ENCODE measurements around the gene KCTD17.

The KCTD17 gene

DNA sequence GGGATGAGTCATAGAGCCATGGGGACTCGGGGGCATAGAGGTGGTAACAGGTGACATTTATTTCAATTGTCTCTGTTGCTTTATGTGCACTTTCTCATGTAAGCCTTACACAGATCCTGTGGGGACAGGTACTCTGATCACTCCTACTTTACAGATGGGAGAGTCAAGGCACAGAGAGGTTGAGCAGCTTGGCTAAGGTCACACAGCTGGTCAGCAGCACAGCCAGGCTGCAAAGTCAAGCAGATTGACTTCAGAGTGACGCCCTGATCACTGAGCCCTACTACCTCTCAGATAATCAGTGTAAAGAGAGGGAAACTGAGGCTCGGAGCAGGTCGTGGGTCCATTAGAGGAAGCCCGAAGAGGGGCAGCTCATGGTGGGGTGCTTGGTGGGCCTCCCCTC lies 54.4 kb downstream of the KCTD17 start:
- DNase-seq = no peak

DNA sequence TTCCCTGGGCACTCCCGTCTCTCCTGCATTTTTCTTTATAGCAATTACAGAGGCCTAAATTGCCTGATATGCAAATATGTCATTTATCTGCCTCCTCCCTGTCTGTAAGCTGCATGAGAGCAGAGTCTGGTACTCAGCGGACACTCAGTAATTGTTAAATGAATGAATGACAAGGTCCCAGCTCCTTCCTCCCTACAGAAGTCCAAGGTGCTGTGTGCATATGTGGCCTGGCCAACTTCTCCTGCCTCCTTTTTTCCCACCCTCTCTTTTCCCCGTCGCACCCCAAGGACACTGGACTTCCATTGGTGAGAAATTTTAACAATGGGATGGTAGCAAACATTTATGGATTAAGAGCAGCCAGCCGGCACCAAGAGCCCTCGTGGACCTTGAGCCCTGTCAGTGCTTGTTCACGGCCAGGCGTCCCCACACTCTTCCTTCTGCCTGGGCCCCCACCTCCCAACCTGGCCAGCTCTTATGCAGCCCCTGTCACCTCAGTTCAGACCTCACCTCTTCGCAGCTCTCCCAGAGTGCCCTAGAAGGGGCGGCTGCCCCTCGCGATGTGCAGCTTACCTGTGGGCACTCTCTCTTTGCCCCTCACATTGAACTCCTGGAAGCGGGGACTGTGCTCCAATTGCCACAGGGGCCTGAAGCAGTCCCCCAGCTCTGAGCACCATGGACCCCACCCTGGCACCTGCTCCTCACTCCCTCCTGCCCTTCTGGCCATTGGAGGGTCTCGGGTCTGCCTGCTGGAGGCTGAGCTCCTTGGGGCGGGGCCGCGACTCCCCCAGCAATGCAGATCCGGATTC lies 56.5 kb downstream of the KCTD17 start:
- no peak for DNase-seq

DNA sequence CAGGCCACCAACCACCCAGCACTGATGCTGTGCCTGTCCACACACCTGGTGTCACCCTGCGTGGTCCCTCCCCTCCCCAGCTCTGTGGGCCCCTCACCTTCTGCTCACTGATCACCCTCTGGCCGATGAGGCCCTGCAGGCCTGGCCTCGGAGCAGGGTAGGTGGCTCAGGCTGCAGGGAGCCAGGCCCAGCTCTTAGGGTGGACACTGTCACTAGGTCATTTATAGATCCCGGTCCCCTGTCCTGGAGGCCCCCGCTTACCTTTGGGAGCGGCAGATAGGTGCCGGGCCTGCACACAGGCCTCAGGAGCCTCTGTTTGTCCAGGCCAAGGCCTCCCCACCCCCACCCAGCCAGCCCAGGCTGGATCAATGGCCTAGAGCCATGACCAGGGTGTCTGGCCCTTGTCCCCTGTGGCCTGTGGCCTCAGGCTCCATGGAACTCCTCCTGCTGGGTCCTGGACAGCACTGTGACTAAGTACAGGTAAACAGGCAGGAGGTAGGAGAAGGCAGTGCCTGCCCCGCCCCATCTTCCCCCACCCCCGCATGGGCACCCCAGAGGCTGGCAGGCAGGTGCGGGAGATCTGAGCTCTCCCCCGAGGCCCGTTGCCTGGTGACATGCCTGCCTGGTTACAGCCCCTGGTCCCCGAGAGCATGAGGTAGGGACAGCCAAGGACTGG lies 57.8 kb downstream of the KCTD17 start, which contains the start of gene TMPRSS6:
Gene TMPRSS6, minus strand, starts transcription at position 472 of the 676 bp plus-strand sequence. CDS start 6,296 bp downstream, outside the sequence.
- no peak for DNase-seq

DNA sequence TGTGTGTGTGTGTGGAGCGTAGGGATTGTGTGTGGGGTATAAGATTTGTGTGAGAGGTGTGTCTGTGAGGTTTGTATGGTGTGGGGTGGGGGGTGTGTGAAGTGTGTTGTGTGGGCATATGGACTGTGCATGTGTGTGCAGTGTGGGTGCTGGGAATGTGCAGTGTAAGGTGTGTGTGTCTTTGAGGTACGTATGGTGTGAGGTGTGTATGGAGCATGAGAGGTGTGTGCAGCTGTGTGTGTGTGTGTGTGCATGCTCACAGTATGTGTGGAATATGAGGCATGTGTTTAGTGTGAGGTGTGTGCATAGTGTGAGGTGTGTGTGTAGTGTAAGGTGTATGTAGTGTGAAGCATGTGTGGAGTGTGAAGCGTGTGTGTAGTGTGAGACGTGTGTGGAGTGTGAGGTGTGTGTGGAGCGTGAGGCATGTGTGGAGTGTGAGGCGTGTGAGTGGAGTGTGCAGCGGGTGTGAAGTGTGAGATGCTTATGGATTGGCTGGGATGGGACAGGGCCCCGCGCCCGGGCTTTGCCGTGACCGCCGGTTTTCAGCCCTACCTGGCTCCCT lies 59.7 kb downstream of the KCTD17 start:
- DNase-seq = no peak

DNA sequence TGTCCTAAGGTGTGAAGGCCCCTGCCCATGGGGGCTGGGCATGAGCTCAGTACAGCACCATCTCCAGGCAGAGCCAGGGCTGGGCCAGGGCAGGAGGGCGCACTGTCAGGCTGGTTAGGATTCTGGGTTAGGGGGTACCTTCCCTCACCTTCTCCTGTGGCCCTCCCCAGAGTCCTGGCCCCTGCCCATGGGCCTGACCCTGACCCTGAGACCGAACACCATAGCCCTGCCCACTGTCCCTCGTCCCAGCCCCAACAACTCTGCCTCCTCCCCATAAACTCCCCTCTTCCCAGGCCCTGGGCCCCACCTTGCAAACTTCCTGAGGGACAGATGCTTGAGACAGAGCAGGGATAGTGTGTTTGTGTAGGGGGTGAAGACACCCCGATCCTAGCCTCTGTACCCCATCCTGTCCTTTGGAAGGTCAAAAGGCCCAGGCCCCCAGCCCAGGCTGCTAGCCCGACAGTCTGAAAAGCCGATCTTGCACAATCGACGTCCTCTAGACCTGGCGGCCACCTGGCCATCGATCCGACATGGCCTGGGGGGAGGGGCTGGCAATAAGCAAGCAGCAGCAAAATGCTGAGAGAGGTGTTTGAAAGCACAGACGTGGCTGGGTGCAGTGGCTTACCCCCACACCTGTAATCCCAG lies 60.7 kb downstream of the KCTD17 start:
- no peak for DNase-seq

Measured in CD4-positive, alpha-beta T cell treated with Interleukin-21 for 1 hour (primary cell).